AG09319 (cell line): Measurements from ENCODE around the gene DDR2.

Experiments
- DNase-seq: peaks from one replicate; pipeline ENCODE4 v3.0.0-alpha.2; 2010; ENCODE audit warnings: low read depth; ENCODE audit errors: extremely low read depth
- CTCF ChIP-seq: IDR thresholded peaks from 2 replicates; pipeline ENCODE4 v1.5.1; 2011; ENCODE audit warnings: low read depth, mild to moderate bottlenecking, inconsistent platforms, low read length, moderate library complexity

The DDR2 gene

GRCh38 chr1:162753001-162753658, 120.9 kb downstream of the DDR2 start:
- no peak for TF ChIP-seq CTCF
- no peak for DNase-seq

- no peak for DNase-seq
- TF ChIP-seq CTCF = no peak
These were observed 121.8 kb downstream of the DDR2 start for GRCh38 chr1:162753998-162754585.

- TF ChIP-seq CTCF = no peak
- no peak for DNase-seq
These were observed 123.0 kb downstream of the DDR2 start for GRCh38 chr1:162755306-162755705.

- no peak; the same call in none of the 2 replicates for TF ChIP-seq CTCF
- no peak for DNase-seq
These were observed 124.3 kb downstream of the DDR2 start for GRCh38 chr1:162756523-162756922.

- no peak for TF ChIP-seq CTCF
- no peak for DNase-seq
These were observed 125.2 kb downstream of the DDR2 start for GRCh38 chr1:162757476-162757875.

GRCh38 chr1:162765788-162766187, 133.5 kb downstream of the DDR2 start:
- no peak for DNase-seq

More at GRCh38 chr1:162765788-162766187, 133.5 kb downstream of the DDR2 start:
- TF ChIP-seq CTCF = no peak
